ENCODE results near the gene SULT1A2. TPM values are rescaled to one million over a fixed set of nuclear protein-coding genes. Genes with fewer than 3 reads are reported as not detected.
A peak's percentile ranks its signal among the peaks of the same experiment; 100 is the strongest.
"Not testable (repeated sequence)": the region's sequence is repeated elsewhere in the genome, so short reads cannot be mapped to it uniquely, and the experiment has no call there.

The SULT1A2 gene
- total and polyA plus RNA-seq, 7 experiments from 2014 or later: 0.21 to 0.73 (median 0.47) TPM; not detected in 1

DNA sequence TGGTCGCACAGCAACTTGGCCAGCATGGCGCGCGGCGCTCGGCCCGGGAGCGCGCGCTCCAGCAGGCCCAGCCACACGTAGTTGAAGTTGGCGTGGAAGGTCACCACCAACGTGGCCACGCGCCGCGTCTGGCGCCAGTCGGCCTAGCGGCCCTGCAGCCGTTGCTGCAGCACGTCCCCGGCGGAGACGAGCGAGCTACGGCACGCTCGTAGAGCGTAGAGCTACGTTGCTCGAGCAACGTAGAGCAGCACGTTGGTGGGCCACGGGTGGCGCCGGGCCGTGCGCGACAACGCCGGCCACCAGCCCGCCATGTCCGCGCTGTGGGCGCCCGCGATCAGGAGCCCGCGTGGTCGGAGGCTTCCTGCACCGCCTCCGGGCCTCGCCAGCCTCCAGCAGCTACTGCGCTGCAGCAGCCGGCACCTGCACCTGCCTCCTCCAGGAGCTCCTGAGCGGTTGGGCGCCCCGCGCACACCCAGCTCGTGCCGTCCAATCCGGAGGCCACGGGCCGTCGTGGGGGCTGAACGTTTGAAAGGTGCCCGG lies 26.4 kb upstream of the SULT1A2 start:
- DNase-seq (peak; percentile 55 to 74 (median 70)), ATAC-seq (peak; percentile 96)
- H3K9me3 ChIP-seq (ENCODE audit: control insufficient read depth in 2 of 3, low read length in 3 of 3): no peaks in the 10 kb centered on the region
- Mint-ChIP-seq H3K4me1 (peaks cover 13 to 26% (median 21%) of the 10 kb centered on the region in 7 donors), H3K27ac (peak overlapping the region in 7 of 9 donors; percentile 23 to 90 (median 78)), H3K27me3 (peaks cover 0 to 15% (median 0%) of the 10 kb centered on the region in 5 donors), H3K36me3 (peaks cover 0 to 4% (median 0%) of the 10 kb centered on the region in 5 donors), H3K9me3 (peaks cover 0 to 3% (median 0%) of the 10 kb centered on the region in 11 donors), H3K4me3 (peak overlapping the region; percentile 67 to 89 (median 86))
- ChIA-PET CTCF (no interaction called here), POLR2A (interaction anchor here (0.7 to 1.2 kb wide), 4 partner anchors 13 to 302 kb away, joined by 3 read pairs; partner anchors contain the start of genes APOBR and SULT1A1)
- no peaks in the 10 kb centered on the region for H3K4me1 ChIP-seq (ENCODE audit: control insufficient read depth in 2 of 2, insufficient read depth in 2 of 2, low read length in 2 of 2)
- intact Hi-C loops (cut with micrococcal nuclease): no loop called here
- H3K36me3 ChIP-seq (ENCODE audit: control insufficient read depth in 2 of 3, insufficient read depth in 3 of 3, low read length in 3 of 3): peaks cover 0 to 5% (median 0%) of the 10 kb centered on the region in 3 experiments
- H3K4me3 ChIP-seq (ENCODE audit: low read length): peak overlapping the region; percentile 70
- H3K27me3 ChIP-seq (ENCODE audit: control insufficient read depth in 2 of 2, insufficient read depth in 2 of 2, low read length in 2 of 2): no peaks in the 10 kb centered on the region
- H3K27ac ChIP-seq (ENCODE audit: low read depth, low read length): peak overlapping the region; percentile 58

DNA sequence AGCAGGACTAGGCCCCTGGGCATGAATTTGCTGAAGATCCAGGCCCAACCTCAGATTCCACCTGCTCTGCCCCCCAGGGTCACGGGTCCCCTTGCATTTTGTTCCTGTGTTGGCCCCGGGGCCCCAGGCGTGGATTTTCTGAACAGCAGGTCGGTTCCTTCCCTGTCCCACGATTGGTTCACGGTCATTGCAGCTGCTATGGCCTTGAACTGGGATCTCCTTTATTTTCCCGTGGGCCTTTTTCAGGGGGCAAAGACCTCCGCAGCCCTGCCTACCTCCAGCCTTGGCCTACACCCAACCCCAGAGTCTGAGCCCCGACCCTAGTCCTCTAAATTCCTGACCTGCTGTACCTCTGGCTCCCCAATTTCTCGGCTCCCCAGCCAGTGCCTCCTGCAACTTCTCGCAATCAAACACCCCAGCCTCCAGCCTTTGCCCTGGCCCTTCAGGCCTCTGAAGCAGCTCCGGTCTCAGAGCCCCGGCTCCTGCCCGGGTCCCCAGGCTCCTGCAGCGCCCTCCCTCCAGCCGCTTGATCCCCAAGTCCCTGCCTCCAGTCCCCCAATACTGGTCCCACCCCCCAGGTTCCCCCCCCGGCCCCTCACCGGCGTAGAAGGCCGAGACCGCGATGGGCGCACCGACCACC lies 25.8 kb upstream of the SULT1A2 start:
- H3K36me3 Mint-ChIP-seq; H3K27me3 ChIP-seq (ENCODE audit: control insufficient read depth in 2 of 2, insufficient read depth in 2 of 2, low read length in 2 of 2); H3K9me3 ChIP-seq (ENCODE audit: control insufficient read depth in 2 of 3, low read length in 3 of 3); intact Hi-C loops (cut with micrococcal nuclease); H3K4me1 ChIP-seq (ENCODE audit: control insufficient read depth in 2 of 2, insufficient read depth in 2 of 2, low read length in 2 of 2); H3K9me3 Mint-ChIP-seq; H3K36me3 ChIP-seq (ENCODE audit: control insufficient read depth in 2 of 3, insufficient read depth in 3 of 3, low read length in 3 of 3); CTCF ChIA-PET: not testable (repeated sequence)
- DNase-seq (peak in 2 of 9 donors; percentile 16 to 31), ATAC-seq (peak; percentile 3)
- Mint-ChIP-seq H3K27ac (peak overlapping the region; percentile 23 to 90 (median 78)), H3K4me1 (peaks cover 13 to 26% (median 21%) of the 10 kb centered on the region in 7 donors), H3K27me3 (peaks cover 0 to 14% (median 0%) of the 10 kb centered on the region in 5 donors), H3K4me3 (peak overlapping the region; percentile 67 to 89 (median 86))
- Histone ChIP-seq H3K4me3 (ENCODE audit: low read length) (peak overlapping the region; percentile 70), H3K27ac (ENCODE audit: low read depth, low read length) (peak overlapping the region; percentile 58)
- POLR2A ChIA-PET: interaction anchor here (0.9 to 1.2 kb wide), 3 partner anchors 12 to 302 kb away, joined by 3 read pairs; partner anchors contain the start of gene SULT1A1

- intact Hi-C loops (cut with micrococcal nuclease): no loop called here
- Mint-ChIP-seq H3K27ac (peak overlapping the region in 8 of 9 donors; percentile 10 to 78 (median 64)), H3K27me3 (peaks cover 0 to 9% (median 0%) of the 10 kb centered on the region in 5 donors), H3K4me1 (peaks cover 13 to 27% (median 23%) of the 10 kb centered on the region in 7 donors), H3K9me3 (peaks cover 0 to 3% (median 0%) of the 10 kb centered on the region in 11 donors), H3K36me3 (peaks cover 0 to 5% (median 0%) of the 10 kb centered on the region in 5 donors), H3K4me3 (peak overlapping the region; percentile 48 to 89 (median 86))
- ChIA-PET CTCF (interaction anchor here (0.9 kb wide), 1 partner anchor 14 kb away, joined by 3 read pairs; no protein-coding TSS in a partner anchor), POLR2A (no interaction called here)
- Histone ChIP-seq H3K27ac (ENCODE audit: low read depth, low read length) (no peak overlapping the region), H3K36me3 (ENCODE audit: control insufficient read depth in 2 of 3, insufficient read depth in 3 of 3, low read length in 3 of 3) (peaks cover 0 to 10% (median 0%) of the 10 kb centered on the region in 3 experiments), H3K4me3 (ENCODE audit: low read length) (no peak overlapping the region), H3K9me3 (ENCODE audit: control insufficient read depth in 2 of 3, low read length in 3 of 3) (no peaks in the 10 kb centered on the region), H3K27me3 (ENCODE audit: control insufficient read depth in 2 of 2, insufficient read depth in 2 of 2, low read length in 2 of 2) (no peaks in the 10 kb centered on the region), H3K4me1 (ENCODE audit: control insufficient read depth in 2 of 2, insufficient read depth in 2 of 2, low read length in 2 of 2) (no peaks in the 10 kb centered on the region)
- DNase-seq (no peak), ATAC-seq (no peak)
Measured at GRCh38 chr16:28621481-28622155, 24.8 kb upstream of the SULT1A2 start.

- H3K27me3 ChIP-seq (ENCODE audit: control insufficient read depth in 2 of 2, insufficient read depth in 2 of 2, low read length in 2 of 2); H3K9me3 Mint-ChIP-seq; H3K27ac ChIP-seq (ENCODE audit: low read depth, low read length); H3K36me3 Mint-ChIP-seq; H3K27ac Mint-ChIP-seq; DNase-seq; H3K36me3 ChIP-seq (ENCODE audit: control insufficient read depth in 2 of 3, insufficient read depth in 3 of 3, low read length in 3 of 3); intact Hi-C loops (cut with micrococcal nuclease); H3K9me3 ChIP-seq (ENCODE audit: control insufficient read depth in 2 of 3, low read length in 3 of 3); H3K4me3 ChIP-seq (ENCODE audit: low read length); H3K27me3 Mint-ChIP-seq; H3K4me1 ChIP-seq (ENCODE audit: control insufficient read depth in 2 of 2, insufficient read depth in 2 of 2, low read length in 2 of 2); POLR2A ChIA-PET; H3K4me3 Mint-ChIP-seq; ATAC-seq: not testable (repeated sequence)
- CTCF ChIA-PET: interaction anchor here (0.6 kb wide), 1 partner anchor 345 kb away, joined by 3 read pairs; no protein-coding TSS in a partner anchor
- peaks cover 13 to 31% (median 24%) of the 10 kb centered on the region in 7 donors for H3K4me1 Mint-ChIP-seq
Measured at GRCh38 chr16:28620316-28620715, 23.5 kb upstream of the SULT1A2 start.

- POLR2A ChIA-PET: interaction anchor here (0.7 kb wide), 1 partner anchor 296 kb away, joined by 3 read pairs; no protein-coding TSS in a partner anchor
- Mint-ChIP-seq H3K27ac (no peak overlapping the region), H3K27me3 (no peaks in the 10 kb centered on the region), H3K9me3 (no peaks in the 10 kb centered on the region), H3K36me3 (peaks cover 0 to 7% (median 0%) of the 10 kb centered on the region in 5 donors), H3K4me3 (no peak overlapping the region), H3K4me1 (peaks cover 13 to 23% (median 17%) of the 10 kb centered on the region in 7 donors)
- ATAC-seq: no peak
- H3K36me3 ChIP-seq (ENCODE audit: control insufficient read depth in 2 of 3, insufficient read depth in 3 of 3, low read length in 3 of 3): peaks cover 0 to 10% (median 0%) of the 10 kb centered on the region in 3 experiments
- H3K27me3 ChIP-seq (ENCODE audit: control insufficient read depth in 2 of 2, insufficient read depth in 2 of 2, low read length in 2 of 2): no peaks in the 10 kb centered on the region
- no peaks in the 10 kb centered on the region for H3K4me1 ChIP-seq (ENCODE audit: control insufficient read depth in 2 of 2, insufficient read depth in 2 of 2, low read length in 2 of 2)
- no peak overlapping the region for H3K27ac ChIP-seq (ENCODE audit: low read depth, low read length)
- no peak overlapping the region for H3K4me3 ChIP-seq (ENCODE audit: low read length)
- CTCF ChIA-PET: interaction anchor here (1.0 kb wide), 1 partner anchor 61 kb away, joined by 5 read pairs; no protein-coding TSS in a partner anchor
- DNase-seq: no peak
- no peaks in the 10 kb centered on the region for H3K9me3 ChIP-seq (ENCODE audit: control insufficient read depth in 2 of 3, low read length in 3 of 3)
- intact Hi-C loops (cut with micrococcal nuclease): no loop called here
Measured at GRCh38 chr16:28617874-28618273, 21.0 kb upstream of the SULT1A2 start.

- intact Hi-C loops (cut with micrococcal nuclease): no loop called here
- Histone ChIP-seq H3K27ac (ENCODE audit: low read depth, low read length) (no peak overlapping the region), H3K9me3 (ENCODE audit: control insufficient read depth in 2 of 3, low read length in 3 of 3) (no peaks in the 10 kb centered on the region), H3K36me3 (ENCODE audit: control insufficient read depth in 2 of 3, insufficient read depth in 3 of 3, low read length in 3 of 3) (peaks cover 0 to 10% (median 0%) of the 10 kb centered on the region in 3 experiments), H3K27me3 (ENCODE audit: control insufficient read depth in 2 of 2, insufficient read depth in 2 of 2, low read length in 2 of 2) (no peaks in the 10 kb centered on the region), H3K4me1 (ENCODE audit: control insufficient read depth in 2 of 2, insufficient read depth in 2 of 2, low read length in 2 of 2) (no peaks in the 10 kb centered on the region), H3K4me3 (ENCODE audit: low read length) (no peak overlapping the region)
- POLR2A ChIA-PET: interaction anchor here (0.8 kb wide), 1 partner anchor 61 kb away, joined by 3 read pairs; no protein-coding TSS in a partner anchor
- DNase-seq (no peak), ATAC-seq (no peak)
- H3K9me3 Mint-ChIP-seq: no peaks in the 10 kb centered on the region
- no peak overlapping the region for H3K4me3 Mint-ChIP-seq
- peaks cover 0 to 7% (median 0%) of the 10 kb centered on the region in 5 donors for H3K36me3 Mint-ChIP-seq
- CTCF ChIA-PET: interaction anchor here (1.0 to 1.2 kb wide), 2 partner anchors 60 to 334 kb away, joined by 4 to 5 read pairs; no protein-coding TSS in a partner anchor
- peak overlapping the region in 2 of 9 donors; percentile 11 to 71 for H3K27ac Mint-ChIP-seq
- peaks cover under 1 to 12% (median 6%) of the 10 kb centered on the region in 7 donors for H3K4me1 Mint-ChIP-seq
- H3K27me3 Mint-ChIP-seq: no peaks in the 10 kb centered on the region
Measured at GRCh38 chr16:28616636-28617035, 19.8 kb upstream of the SULT1A2 start.

Data from naive thymus-derived CD4-positive, alpha-beta T cell (primary cell).